ENCODE data around the gene DNMT3B.
A peak's percentile ranks its signal among the peaks of the same experiment; 100 is the strongest.
"Not testable (repeated sequence)": the region's sequence is repeated elsewhere in the genome, so short reads cannot be mapped to it uniquely, and the experiment has no call there.

DNMT3B gene

DNA sequence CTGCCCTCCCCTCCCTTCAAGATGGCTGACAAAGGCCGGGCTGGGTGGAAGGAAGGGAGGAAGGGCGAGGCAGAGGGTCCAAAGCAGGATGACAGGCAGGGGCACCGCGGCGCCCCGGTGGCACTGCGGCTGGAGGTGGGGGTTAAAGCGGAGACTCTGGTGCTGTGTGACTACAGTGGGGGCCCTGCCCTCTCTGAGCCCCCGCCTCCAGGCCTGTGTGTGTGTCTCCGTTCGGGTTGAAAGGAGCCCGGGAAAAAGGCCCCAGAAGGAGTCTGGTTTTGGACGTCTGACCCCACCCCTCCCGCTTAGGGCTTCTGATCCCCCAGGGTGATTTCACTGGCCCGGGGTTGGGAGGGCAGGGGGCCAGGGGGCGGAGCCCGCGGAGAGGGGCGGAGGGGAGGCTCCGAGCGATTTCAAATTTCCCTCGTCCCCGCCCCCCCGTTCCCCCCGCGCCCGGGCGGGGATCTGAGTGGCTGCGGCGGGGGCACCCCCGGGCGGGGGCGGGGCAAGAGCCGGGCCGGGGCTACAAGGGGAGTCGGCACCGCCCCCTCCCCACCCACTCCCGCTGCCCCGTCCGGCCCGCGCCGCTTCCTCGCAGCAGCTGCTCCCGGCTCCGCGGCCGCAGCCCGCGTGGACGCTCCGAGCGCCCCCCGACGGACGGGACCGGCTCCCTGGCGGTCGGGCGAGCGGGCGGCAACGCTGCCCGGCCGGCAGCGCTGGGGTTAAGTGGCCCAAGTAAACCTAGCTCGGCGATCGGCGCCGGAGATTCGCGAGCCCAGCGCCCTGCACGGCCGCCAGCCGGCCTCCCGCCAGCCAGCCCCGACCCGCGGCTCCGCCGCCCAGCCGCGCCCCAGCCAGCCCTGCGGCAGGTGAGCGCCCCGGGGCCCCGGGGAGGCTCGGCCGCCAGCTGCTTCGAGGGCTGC, at the start of gene DNMT3B:
Gene DNMT3B (plus strand): TSS at position 555 of the 923 bp plus-strand sequence. CDS start 17,939 bp downstream, outside the sequence.
- peak; percentile 73 for DNase-seq

DNA sequence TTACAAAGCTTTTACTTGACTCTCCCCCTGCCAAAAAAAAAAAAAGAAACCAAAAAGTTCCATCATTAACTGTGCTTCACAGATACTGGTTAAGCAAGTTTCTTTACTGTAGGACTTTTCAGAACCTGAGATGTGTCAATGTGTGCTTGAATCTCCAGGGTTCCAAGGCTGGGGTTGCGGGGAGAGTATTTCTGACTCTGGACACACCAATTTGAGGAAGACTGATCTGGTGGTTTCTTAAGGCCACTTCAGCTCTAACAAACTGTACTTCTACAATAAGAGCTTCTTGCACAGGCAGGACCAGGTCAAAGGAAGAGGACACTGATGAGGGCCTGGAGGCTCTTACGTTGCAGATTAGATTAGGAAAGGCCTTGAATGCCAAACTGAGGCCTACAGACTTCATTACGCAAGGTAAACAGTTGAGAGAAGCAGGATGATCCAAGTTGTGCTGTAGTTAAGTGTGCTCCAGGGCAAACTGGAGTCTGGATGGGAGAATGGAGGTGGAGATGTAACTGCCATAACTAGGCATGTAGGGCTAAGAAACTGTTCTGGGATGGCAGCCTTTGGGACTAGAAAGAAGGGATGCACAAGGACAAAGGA, 43.3 kb upstream of the DNMT3B start:
- no peak for DNase-seq

DNA sequence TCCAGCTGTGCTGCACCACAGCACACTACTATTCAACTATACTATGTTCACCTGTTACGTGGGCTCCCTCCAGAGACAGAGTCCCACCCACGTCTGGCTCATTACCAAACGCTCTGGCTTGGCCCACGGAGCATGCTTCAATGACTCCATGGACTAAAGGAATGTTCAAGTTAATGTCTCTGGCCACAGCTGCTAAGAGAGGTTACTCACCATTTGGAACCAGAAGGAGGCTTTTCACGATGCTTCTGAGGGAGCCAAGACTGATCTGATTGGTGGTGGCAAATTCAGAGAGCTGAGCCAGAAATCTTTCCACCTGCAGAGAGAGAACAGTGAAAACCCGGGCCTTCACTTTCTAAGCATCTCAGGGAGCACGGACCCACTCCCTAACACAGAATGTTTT, 34.5 kb upstream of the DNMT3B start:
- no peak for DNase-seq

DNA sequence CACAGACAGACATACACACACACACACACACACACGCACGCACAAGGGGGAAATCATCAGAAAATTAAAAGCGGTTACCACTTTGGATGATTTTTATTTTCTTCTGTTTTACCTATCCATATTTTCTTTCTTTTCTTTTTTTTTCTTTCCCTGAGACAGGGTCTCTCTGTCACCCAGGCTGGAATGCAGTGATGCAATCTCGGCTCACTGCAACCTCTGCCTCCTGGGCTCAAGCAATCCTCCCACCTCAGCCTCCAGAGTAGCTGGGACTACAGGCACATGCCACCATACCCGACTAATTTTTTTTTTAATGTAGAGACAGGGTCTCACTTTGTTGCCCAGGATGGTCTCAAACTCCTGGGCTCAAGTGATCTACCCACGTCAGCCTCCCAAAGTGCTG, 33.8 kb upstream of the DNMT3B start:
- not testable (repeated sequence) for DNase-seq

DNA sequence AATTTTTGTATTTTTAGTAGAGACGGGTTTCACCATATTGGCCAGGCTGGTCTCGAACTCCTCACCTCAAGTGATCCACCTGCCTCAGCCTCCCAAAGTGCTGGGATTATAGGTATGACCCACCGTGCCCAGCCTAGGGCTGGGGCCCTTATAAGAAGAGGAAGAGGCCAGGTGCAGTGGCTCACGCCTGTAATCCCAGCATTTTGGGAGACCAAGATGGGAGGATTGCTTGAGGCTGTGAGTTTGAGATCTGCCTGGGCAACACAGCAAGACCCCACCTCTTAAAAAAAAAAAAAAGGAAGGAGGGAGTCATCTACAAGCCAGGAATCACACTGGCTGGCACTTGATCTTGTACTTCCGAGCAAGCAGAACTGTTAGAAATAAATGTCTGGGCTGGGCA, 32.9 kb upstream of the DNMT3B start:
- DNase-seq = not testable (repeated sequence)

DNA sequence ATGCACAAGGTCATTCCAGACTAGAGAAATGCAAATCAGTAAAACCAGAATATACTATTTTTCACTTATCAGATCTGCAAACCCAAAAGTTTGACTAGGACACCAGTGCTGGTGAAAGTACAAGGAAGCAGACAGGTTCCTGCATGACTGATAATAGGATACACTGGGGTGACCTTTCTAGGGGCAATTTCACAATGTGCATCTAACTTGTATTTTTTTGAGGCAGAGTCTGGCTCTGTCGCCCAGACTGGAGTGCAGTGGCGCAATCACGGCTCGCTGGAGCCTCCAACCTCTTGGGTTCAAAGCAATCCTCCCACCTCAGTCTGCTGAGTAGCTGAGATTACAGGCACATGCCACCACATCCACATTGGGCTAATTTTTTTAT, 30.3 kb upstream of the DNMT3B start:
- DNase-seq = no peak

DNA sequence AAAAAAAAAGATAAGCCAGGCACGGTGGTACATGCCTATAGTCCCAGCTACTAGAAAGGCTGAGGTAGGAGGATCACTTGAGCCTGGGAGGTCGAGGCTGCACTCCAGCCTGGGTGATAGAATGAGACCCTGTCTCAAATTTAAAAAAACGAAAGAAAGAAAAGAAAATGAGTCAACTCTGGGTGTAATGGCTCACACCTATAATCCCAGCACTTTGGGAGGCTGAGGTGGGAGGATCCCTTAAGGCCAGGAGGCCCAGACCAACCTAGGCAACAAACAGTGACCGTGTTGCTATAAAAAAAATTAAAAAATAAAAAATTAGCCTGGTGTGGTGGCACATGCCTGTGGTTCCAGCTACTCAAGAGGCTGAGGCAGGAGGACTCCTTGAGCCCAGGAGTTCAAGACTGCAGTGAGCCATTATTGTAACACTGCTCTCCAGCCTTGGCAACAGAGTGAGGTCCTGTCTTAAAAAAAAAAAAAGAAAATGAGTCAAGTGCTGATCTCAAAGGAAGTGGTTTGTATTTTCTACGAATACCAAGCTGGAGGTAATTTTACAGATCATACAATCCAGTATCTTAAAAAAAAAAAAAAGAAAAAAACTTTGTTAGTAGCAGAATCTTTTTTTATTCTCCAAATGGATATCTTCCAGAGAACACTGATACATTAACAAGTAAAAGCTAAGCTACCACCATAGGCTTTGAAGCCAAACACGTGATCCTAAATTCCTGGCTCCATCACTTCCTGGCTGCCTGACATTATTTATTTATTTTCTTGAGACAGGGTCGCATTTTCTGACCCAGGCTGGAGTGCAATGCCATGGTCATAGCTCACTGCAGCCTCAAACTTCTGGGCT, 24.6 kb upstream of the DNMT3B start:
- DNase-seq = no peak

DNA sequence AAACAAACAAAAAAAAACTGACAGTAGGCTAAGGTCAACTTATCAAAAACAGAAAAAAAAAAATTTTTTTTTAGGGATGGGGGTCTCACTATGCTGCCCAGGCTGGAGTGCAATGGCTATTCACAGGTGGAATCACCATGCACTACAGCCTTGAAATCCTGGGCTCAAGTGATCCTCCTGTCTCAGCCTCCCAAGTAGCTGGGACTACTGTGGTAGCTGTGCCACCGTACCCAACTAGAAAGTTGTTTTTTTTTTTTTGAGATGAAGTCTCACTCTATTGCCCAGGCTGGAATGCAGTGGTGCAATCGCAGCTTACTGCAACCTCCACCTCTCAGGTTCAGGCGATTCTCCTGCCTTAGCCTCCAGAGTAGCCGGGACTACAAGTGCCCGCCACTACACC, 21.0 kb upstream of the DNMT3B start:
- no peak for DNase-seq

DNA sequence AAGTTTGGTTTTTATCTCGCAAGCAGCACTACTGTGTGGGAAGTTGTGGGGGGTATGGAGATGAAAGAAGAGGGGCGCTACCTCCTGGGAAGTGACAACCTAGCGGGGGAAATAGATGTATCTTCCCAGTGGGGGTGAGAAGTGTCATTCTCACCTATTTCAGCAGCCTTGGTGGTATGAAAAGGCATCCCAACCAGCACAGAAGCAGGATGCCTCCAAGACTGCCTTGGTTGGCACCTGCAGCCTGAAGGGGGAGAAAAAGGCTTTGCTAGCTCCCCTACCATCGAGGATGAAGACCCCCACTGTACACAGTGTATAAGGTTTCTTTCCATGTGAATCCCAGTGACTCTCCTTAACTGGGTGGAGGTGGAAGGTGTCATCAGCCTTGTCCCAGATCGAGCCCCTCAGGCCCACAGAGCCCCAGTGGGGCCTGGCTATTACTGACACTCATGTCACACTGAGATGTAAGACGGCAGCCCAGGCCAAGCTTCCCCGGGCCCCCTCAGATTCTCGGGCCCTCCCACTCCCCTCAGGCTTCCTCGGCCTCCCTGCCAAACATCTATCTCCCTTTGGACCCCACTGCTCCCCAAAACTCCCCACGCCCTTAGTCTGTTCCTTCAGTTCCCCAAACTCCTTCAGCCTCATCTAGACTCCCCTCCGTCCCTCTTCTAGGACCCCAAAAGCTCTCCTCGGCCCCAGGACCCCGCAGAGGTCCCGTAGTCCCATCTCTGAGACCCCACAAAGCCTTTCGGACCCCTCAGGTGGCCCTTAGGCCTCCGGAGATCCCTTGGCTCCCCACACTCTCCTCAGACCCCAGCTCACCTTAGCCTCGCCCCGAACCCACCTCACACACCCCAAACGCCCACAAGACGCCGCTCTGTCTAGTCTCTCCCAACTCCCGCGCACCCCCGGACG, 19.6 kb upstream of the DNMT3B start:
- no peak for DNase-seq

DNA sequence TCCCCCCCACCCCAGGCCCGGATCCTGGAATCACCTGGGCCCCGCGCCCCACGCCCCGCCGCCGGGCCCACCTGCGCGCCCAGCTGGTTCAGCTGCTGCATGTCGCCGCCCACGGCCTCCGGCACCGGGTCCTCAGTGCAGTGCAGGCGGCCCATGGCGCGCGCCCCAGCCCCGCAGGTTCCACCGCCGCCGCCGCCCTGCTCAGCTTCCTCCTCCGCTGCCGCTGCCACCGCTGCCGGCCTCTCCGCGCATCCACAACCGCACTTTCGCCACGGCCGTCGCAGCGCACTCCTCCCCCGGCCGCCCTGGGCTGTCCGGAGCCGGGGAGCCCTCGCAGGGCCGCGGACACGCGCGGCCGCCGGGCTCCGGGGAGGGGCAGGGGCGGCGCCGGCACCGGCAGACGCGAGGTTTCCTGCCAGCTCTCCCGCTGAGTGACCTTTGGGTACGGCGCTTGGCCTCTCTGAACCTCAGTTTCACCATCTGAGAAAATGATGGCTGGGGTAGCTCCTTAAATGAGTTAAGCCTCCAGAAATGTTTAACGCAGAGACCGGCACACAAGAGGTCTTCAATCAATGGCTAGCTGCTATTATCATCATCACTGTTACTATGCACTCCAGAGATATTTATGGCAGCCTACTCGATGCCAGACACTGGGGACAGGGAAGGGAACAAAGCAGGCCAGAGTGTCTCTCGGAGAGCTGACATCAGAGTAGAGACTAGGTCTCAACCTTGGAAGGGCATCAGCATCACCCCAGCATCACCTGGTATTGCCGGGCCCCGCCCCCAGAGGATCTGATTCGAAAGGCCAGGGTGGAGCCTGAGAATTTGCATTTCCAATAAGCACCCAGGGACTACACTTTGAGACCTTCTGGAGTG, 18.7 kb upstream of the DNMT3B start, which contains the start of gene COMMD7:
Gene COMMD7 (minus strand): TSS at position 231 of the 876 bp plus-strand sequence. CDS start 76 bp downstream, at position 155.
- no peak for DNase-seq

DNA sequence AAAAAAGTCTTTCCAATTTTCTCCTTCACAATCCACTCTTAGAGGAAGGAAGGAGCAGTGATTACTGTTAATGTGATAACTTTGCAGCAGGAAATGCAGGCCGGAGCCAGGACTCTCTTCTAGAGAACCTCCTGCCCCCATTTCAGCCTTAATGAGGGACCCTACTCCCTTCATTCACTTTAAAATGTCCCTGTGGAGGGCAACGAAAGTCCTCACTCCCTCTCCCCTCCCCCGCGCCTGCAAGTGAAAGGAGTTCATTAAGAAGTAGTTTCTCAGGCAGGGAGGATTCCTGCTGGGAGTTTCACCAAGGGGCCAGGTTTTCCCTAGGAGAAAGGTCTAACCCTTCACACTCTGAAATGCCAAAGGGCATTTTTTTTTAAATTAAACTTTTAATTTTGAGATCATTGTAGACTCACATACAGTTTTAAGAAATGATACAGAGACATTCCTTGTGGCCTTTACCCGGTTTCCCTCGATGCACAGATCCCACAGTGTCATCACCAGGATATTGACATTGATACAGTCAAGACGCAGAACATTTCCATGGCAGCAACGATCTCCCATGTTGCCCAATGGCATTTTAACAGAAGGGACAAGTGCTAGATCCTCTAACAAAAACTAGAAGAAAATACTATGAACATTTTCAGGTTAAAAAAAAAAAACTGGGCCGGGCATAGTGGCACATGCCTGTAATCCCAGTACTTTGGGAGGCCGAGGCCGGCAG, 12.1 kb upstream of the DNMT3B start:
- no peak for DNase-seq

DNA sequence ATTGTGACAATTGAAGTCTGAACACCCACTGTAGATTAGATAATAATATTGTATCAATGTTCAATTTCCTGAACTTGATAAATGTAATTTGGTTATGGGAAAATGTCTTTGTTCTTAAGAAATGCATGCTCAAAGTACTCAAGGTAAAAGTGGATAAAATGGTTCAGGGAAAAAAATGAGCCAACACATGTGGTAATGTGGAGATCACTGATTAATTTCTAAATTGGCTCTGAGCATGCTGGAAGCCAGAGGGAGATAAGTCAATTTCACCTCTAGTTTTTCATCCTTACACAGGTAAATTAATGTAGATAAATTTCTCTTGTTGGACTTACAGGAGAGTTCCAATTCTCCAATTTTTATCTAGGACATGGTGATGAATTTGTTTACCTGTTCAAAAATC, 10.9 kb upstream of the DNMT3B start:
- no peak for DNase-seq

DNA sequence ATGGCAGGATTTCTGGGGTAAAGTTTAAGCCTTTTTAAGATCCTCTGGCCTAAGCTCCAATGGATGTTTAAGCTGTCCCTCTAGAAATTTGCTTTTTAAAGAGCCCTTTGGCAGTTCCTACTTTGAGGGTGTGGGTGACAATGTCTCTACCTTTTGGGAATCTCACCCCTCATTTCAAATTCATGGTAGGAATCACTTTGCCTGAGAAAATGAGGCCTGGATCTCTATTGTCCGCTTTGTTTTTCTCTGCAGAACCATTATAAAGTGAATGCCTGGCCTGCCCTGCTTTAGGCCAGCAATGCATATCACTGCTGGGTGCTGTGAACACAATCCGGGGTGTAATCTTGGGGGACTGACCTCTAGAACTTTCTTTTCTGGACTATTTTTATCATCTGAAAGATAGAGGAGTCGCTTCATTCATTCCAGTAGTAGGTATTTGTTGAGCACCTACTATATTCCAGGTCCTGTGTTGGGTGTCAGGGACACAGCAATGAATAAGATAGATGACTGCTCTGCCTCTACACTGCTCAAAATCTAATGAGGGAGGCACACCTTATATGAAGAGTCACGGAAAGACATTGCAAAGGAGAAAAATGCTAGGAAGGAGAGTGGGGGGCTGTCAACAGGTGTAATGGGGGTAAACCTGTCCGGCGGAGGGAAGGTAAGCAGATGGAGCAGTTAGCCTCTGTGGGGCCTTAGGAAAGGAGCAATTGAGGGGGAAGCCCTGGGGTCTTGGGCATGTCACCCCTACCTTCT, 10.3 kb upstream of the DNMT3B start:
- DNase-seq = no peak

DNA sequence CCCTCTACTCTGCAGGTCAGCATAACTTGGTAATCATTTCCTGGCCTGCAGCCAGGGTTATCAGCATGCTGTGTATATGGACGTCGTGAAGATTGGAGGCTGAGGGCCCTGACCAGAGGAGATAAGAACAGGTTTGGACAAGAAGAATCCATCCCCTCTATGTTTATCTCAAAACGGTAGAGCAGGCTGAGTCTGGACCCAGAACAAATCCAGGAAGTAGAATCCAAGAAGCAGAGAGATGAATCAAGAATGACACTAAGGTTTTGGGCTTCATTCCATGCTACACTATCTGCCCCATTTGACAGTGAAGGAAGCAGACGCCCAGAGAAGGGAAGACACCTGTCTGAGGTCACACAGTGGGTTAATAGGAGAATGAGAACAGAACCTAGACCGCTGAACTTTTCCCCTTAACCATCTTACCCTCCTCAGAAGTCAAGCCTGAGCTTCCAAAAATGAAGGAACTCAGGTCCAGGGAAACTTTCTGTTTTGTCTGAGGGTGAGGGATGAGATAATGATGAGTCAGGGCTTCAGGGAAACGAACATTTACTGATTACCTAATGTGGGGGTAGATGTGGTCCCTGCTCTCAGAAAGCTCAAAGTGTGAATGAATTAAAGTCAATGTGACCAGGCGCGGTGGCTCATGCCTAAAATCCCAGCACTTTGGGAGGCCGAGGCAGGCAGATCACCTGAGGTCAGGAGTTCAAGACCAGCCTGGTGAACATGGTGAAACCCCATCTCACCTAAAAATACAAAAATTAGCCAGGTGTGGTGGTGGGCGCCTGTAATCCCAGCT, 9.5 kb upstream of the DNMT3B start:
- no peak for DNase-seq

DNA sequence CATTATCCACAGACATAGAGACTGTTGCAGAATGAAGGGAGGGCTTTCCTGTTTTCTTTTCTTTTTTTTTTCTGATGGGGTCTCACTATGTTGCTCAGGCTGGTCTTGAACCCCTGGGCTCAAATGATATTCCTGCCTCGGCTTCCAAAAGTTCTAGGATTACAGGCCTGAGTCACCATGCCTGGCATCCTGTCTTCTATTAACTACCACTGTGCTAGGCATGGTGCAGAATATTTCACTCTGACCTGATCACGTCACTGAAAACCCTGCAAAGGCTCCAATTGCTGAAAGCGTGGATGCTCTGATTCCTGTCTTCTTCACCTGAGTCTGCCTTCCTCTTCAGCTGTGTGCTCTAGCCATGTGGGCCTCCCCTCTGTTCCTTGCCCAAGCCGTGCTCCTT, 8.5 kb upstream of the DNMT3B start:
- DNase-seq = no peak

DNA sequence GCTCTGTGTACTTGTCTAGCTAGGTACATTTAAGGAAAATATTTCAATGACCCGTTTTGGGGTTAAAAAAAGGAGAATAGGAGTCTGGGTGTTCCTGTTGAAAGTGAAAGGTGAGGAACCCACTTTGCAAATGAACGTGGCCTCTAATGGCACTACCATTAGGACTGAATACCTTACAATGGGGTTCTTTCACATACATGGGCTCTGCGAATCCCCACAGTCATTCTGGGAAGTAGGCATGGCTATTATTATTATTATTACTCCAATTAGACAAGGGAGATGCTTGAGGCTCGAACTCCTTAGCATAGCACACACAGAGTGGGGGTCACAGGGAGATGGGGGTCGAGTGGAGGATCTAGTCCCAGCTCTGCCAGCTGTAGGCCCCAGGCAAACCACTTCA, 6.0 kb upstream of the DNMT3B start:
- DNase-seq = no peak

DNA sequence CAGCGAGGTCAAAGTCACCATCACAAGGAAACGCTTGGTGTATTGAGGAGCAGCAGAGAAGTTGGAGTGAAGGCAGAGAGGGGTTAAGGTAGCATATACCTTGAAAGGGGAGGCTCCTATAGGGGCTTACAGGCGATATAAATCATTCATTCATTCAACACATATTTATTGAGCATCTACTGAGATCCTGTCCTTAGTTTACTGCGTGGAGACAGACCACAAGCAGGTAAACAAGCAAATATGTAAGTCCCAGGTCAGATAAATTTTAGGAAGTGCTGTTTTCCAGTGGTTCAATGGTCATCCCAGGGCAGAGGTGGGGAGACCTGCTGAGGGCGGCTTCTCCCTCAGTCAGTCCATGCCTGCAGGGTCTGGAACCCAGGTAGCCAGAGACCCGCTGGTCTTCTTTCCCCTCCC, 761 bp upstream of the DNMT3B start:
- DNase-seq = no peak

DNA sequence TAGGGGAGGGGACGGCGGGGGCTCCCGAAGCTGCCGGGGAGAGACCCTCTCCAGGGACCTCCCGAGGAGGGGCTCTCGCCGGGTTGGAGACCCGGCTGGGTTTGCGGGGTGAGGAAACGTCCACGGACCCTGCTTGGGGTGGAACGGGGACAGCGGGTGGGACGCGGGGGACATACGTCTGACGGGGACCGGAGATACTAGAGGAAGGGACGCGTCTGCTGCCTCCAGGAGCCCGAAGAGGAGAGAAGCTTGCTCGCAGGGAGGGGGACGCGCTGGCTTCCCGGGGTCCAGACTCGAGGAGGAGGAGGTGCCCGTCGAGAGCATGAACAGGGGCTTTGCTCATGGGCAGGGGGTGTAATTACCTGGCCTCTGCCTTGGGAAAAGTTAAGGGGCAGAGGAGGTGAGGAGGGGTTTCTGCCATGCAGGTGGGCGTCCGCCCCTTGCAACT, 593 bp downstream of the DNMT3B start:
- no peak for DNase-seq

All from NCI-H2171 (cell line).